Endothelial cell of umbilical vein (primary cell): ENCODE results near the gene PSD4. TPM values are rescaled to one million over a fixed set of nuclear protein-coding genes. Genes with fewer than 3 reads are reported as not detected.

Experiments used
- BruUV-seq: library from RNA; stranded (reverse); fragments of 400-500 nt; replicated peaks from 2 replicates; lab custom pipeline; 2021; lab: Mats Ljungman, UMichigan
- CTCF ChIA-PET: fragments of 300-600, 350-600 bp; sonication (Branson Sonifier 250); formaldehyde crosslinking; loops from one replicate; lab custom pipeline; 2021; ENCODE audit warnings: antibody characterized with exemption, inconsistent platforms; lab: Charles Lee
- POLR2A ChIA-PET: fragments of 300-600, 350-600 bp; sonication (Branson Sonifier 250); formaldehyde crosslinking; loops from one replicate; lab custom pipeline; 2021; ENCODE audit warnings: antibody characterized with exemption, inconsistent platforms; lab: Charles Lee
- DNase-seq: peaks from one replicate; pipeline ENCODE4 v3.0.0-alpha.2; 2011; ENCODE audit warnings: low read depth, low spot score
- FAIRE-seq: peaks from 2 replicates; lab custom pipeline; 2011; peaks lifted over from hg19 to GRCh38; lab: Jason Lieb, UNC
- H2AFZ ChIP-seq: 2 replicates; pipeline ENCODE4 v1.6.0; 2012; ENCODE audit warnings: low read depth, low read length, control low read depth, inconsistent platforms
- H3K27ac ChIP-seq: 2 replicates; pipeline ENCODE4 v1.5.1; 2011; ENCODE audit warnings: low read depth, mild to moderate bottlenecking, control low read depth, low read length, moderate library complexity; ENCODE audit not compliant: insufficient read depth
- H3K27me3 ChIP-seq, 2 experiments: 2 replicates each; pipeline versions ENCODE4 v1.6.0 to v1.6.1; 2011; ENCODE audit warnings: low read length in 2 of 2, mixed read lengths in 1 of 2; ENCODE audit not compliant: control insufficient read depth in 2 of 2, insufficient read depth in 2 of 2
- H3K36me3 ChIP-seq, 2 experiments: 2 replicates in 1 of 2; 3 replicates in 1 of 2; pipeline ENCODE4 v1.5.1; 2011; ENCODE audit warnings: low read length in 2 of 2, mild to moderate bottlenecking in 1 of 2, moderate library complexity in 1 of 2; ENCODE audit not compliant: control insufficient read depth in 2 of 2, insufficient read depth in 2 of 2; ENCODE audit errors: extremely low read depth in 1 of 2
- H3K4me1 ChIP-seq: 3 replicates; pipeline ENCODE4 v1.5.1; 2011; ENCODE audit warnings: mild to moderate bottlenecking, low read length; ENCODE audit not compliant: control insufficient read depth, insufficient read depth; ENCODE audit errors: extremely low read depth
- H3K4me2 ChIP-seq: 2 replicates; pipeline ENCODE4 v1.6.1; 2011; ENCODE audit warnings: low read length, control low read depth, mixed read lengths; ENCODE audit not compliant: insufficient read depth
- H3K4me3 ChIP-seq, 3 experiments: fragments of 200-600 bp in 1 of 3; sonication (generic), shearing (Covaris generic) in 1 of 3; replicated peaks in 1 of 3; 2 replicates each; pipeline ENCODE4 v1.5.1; 2011 to 2016; ENCODE audit warnings: control low read depth in 3 of 3, low read length in 3 of 3, mild to moderate bottlenecking in 2 of 3, inconsistent platforms in 1 of 3, low read depth in 1 of 3, moderate library complexity in 1 of 3; ENCODE audit not compliant: insufficient read depth in 1 of 3
- H3K79me2 ChIP-seq: 2 replicates; pipeline ENCODE4 v1.6.0; 2012; ENCODE audit warnings: low read length, inconsistent platforms; ENCODE audit not compliant: control insufficient read depth, insufficient read depth
- H3K9ac ChIP-seq: replicated peaks from 2 replicates; pipeline ENCODE3; 2011; ENCODE audit warnings: low read length, control low read depth; ENCODE audit not compliant: insufficient read depth; ENCODE audit errors: extremely low read depth
- H3K9me1 ChIP-seq: replicated peaks from 3 replicates; pipeline ENCODE4 v1.6.0; 2011; ENCODE audit warnings: mild to moderate bottlenecking, low read length; ENCODE audit not compliant: control insufficient read depth, insufficient read depth; ENCODE audit errors: extremely low read depth
- H3K9me3 ChIP-seq: replicated peaks from 2 replicates; pipeline ENCODE4 v1.5.1; 2012; ENCODE audit warnings: low read length, inconsistent platforms; ENCODE audit not compliant: control insufficient read depth, insufficient read depth
- H4K20me1 ChIP-seq: replicated peaks from 2 replicates; pipeline ENCODE3; 2011; ENCODE audit warnings: mild to moderate bottlenecking, low read length; ENCODE audit not compliant: control insufficient read depth, insufficient read depth; ENCODE audit errors: extremely low read depth
- EZH2 ChIP-seq: IDR thresholded peaks from 2 replicates; pipeline ENCODE4 v1.6.1; 2012; ENCODE audit warnings: borderline replicate concordance, low read depth, mild to moderate bottlenecking, moderate library complexity, low read length, inconsistent platforms; ENCODE audit not compliant: severe bottlenecking
- FOS ChIP-seq: IDR thresholded peaks from 2 replicates; pipeline ENCODE4 v1.6.1; 2011; ENCODE audit warnings: mild to moderate bottlenecking, low read length, moderate library complexity, borderline replicate concordance; ENCODE audit not compliant: insufficient read depth
- GATA2 ChIP-seq: IDR thresholded peaks from 2 replicates; pipeline ENCODE4 v1.7.0; 2011; ENCODE audit warnings: low read depth, mild to moderate bottlenecking, moderate library complexity, mixed read lengths, low read length; ENCODE audit not compliant: insufficient read length, insufficient read depth
- JUN ChIP-seq: IDR thresholded peaks from 2 replicates; pipeline ENCODE4 v1.6.1; 2011; ENCODE audit warnings: borderline replicate concordance, low read depth; ENCODE audit not compliant: insufficient read length, insufficient read depth
- MYC ChIP-seq: IDR thresholded peaks from one replicate; pipeline ENCODE4 v1.6.1; 2011; ENCODE audit warnings: mild to moderate bottlenecking, low read depth, low read length
- POLR2A ChIP-seq: IDR thresholded peaks from 2 replicates; pipeline ENCODE4 v1.6.1; 2012; ENCODE audit warnings: low read depth, mild to moderate bottlenecking, control low read depth, low read length
- POLR2AphosphoS5 ChIP-seq: IDR thresholded peaks from 2 replicates; pipeline ENCODE4 v1.6.1; 2012; ENCODE audit warnings: low read depth, mild to moderate bottlenecking, control low read depth, low read length, moderate library complexity; ENCODE audit not compliant: insufficient read depth
- dilution Hi-C: fragments of 300-500 bp; cut with MboI; formaldehyde crosslinking; loops from one replicate; pipeline ENCODE4 v1.15.0; 2019; ENCODE audit warnings: low sequenced_read_pairs; ENCODE audit not compliant: extremely low pct_ligation_motif_present
- intact Hi-C: fragments of 100-400 bp; cut with micrococcal nuclease; formaldehyde crosslinking; loops from one replicate; pipeline ENCODE4 v1.10.0; 2022
- polyA plus RNA-seq, 4 experiments: library from polyadenylated mRNA; depleted of rRNA in 3 of 4; stranded (reverse) in 3 of 4; unstranded in 1 of 4; fragments of >200 nt; gene quantifications; 2 replicates each; pipeline versions ENCODE4 v1.2.1 to v1.2.3, GENCODE V29; 2011 to 2012; ENCODE audit warnings: missing spikeins in 1 of 4
- total RNA-seq: library from RNA; stranded (reverse); gene quantifications from 2 replicates; pipeline ENCODE4 v1.2.3, GENCODE V29; 2021
- TF ChIP-seq, protein P1 (sequence below), 2 donors: IDR thresholded peaks; 1 replicate in 1 of 2; 2 replicates in 1 of 2; pipeline ENCODE4 v1.5.1; 2011; ENCODE audit warnings: low read length in 2 of 2, mild to moderate bottlenecking in 2 of 2, moderate library complexity in 2 of 2, control low read depth in 1 of 2, inconsistent platforms in 1 of 2, low read depth in 1 of 2; ENCODE audit not compliant: insufficient read depth in 1 of 2; ENCODE audit errors: extremely low read depth in 1 of 2
- TF ChIP-seq, protein P2 (sequence below): IDR thresholded peaks from 2 replicates; pipeline ENCODE4 v1.6.1; 2011; ENCODE audit not compliant: insufficient read depth, insufficient read length

The PSD4 gene
- total and polyA plus RNA-seq, 2 donors (not counting 3 experiments of a cell fraction or from before 2014, with no cell fraction given): 0.01 to 0.24 TPM

- DNase-seq (no peak), FAIRE-seq (no peak)
- H3K9ac ChIP-seq: no peak overlapping the region
- dilution Hi-C loops (no loop called here), intact Hi-C loops (no loop called here)
- H4K20me1 ChIP-seq: no peaks in the 10 kb centered on the region
- H2AFZ ChIP-seq: no peak overlapping the region
- no TSS peak for BruUV-seq
- no peak overlapping the region for H3K4me3 ChIP-seq
- H3K36me3 ChIP-seq: no peaks in the 10 kb centered on the region
- H3K9me3 ChIP-seq: no peaks in the 10 kb centered on the region
- no peak for TF ChIP-seq FOS
- TF ChIP-seq JUN: no peak
- TF ChIP-seq POLR2A: no peak
- no peak for TF ChIP-seq MYC
- POLR2A ChIA-PET: no interaction called here
- H3K27me3 ChIP-seq: peaks cover 0 to 24% of the 10 kb centered on the region in 2 experiments
- H3K27ac ChIP-seq: no peak overlapping the region
- H3K9me1 ChIP-seq: no peaks in the 10 kb centered on the region
- H3K79me2 ChIP-seq: no peaks in the 10 kb centered on the region
- H3K4me1 ChIP-seq: peaks cover 4% of the 10 kb centered on the region
- CTCF ChIA-PET: interaction anchor here (0.6 to 2.6 kb wide), 2 partner anchors 29 to 36 kb away, joined by 3 to 8 read pairs; no protein-coding TSS in a partner anchor
- H3K4me2 ChIP-seq: no peak overlapping the region
Measured at GRCh38 chr2:113167115-113167932, 6.4 kb upstream of the PSD4 start.

DNA sequence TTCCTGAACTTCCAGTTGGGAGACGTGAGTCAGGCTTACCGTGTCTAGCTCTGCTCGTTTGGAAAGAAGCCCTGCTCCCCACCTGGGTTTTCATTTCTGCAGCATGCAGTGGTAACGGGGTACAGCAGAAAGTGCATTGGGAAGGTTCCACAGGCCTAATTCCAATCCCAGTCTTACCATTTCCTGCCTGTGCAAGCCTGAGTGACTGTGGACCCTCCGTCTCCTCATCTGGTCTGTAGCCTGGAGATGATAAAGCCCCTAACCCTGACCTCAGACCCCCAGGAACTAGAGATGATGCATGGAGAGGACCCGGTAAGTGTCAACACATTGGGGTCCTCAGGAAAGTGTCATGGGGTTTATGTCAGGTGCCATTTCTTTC, 5.8 kb upstream of the PSD4 start:
- no peak for DNase-seq
- TF ChIP-seq GATA2 (no peak), FOS (no peak), POLR2AphosphoS5 (no peak), MYC (no peak), JUN (no peak), EZH2 (no peak), POLR2A (no peak)
- TF ChIP-seq, protein P1, sequence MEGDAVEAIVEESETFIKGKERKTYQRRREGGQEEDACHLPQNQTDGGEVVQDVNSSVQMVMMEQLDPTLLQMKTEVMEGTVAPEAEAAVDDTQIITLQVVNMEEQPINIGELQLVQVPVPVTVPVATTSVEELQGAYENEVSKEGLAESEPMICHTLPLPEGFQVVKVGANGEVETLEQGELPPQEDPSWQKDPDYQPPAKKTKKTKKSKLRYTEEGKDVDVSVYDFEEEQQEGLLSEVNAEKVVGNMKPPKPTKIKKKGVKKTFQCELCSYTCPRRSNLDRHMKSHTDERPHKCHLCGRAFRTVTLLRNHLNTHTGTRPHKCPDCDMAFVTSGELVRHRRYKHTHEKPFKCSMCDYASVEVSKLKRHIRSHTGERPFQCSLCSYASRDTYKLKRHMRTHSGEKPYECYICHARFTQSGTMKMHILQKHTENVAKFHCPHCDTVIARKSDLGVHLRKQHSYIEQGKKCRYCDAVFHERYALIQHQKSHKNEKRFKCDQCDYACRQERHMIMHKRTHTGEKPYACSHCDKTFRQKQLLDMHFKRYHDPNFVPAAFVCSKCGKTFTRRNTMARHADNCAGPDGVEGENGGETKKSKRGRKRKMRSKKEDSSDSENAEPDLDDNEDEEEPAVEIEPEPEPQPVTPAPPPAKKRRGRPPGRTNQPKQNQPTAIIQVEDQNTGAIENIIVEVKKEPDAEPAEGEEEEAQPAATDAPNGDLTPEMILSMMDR (IDR thresholded peaks at IDR 0.05; ENCODE audit: extremely low read depth in 1 of 2, insufficient read depth in 1 of 2, low read depth in 1 of 2, low read length in 2 of 2): no peak
- TF ChIP-seq, protein P2, sequence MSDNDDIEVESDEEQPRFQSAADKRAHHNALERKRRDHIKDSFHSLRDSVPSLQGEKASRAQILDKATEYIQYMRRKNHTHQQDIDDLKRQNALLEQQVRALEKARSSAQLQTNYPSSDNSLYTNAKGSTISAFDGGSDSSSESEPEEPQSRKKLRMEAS: no peak
- Histone ChIP-seq H3K27me3 (peaks cover 0 to 24% of the 10 kb centered on the region in 2 experiments), H2AFZ (no peak overlapping the region), H3K9me1 (no peaks in the 10 kb centered on the region), H3K79me2 (no peaks in the 10 kb centered on the region), H4K20me1 (no peaks in the 10 kb centered on the region), H3K9ac (no peak overlapping the region), H3K9me3 (no peaks in the 10 kb centered on the region), H3K36me3 (no peaks in the 10 kb centered on the region), H3K27ac (no peak overlapping the region), H3K4me3 (no peak overlapping the region), H3K4me2 (no peak overlapping the region), H3K4me1 (no peaks in the 10 kb centered on the region)
- dilution Hi-C loops (no loop called here), intact Hi-C loops (no loop called here)
- FAIRE-seq: no peak
- ChIA-PET CTCF (interaction anchor here (0.6 to 2.6 kb wide), 2 partner anchors 29 to 36 kb away, joined by 3 to 8 read pairs; no protein-coding TSS in a partner anchor), POLR2A (no interaction called here)
- no TSS peak for BruUV-seq
